Astrocyte (in vitro differentiated cells and primary cell): ENCODE data around the gene TRIM9. TPM values are rescaled to one million over a fixed set of nuclear protein-coding genes. Genes with fewer than 3 reads are reported as not detected.
A peak's percentile ranks its signal among the peaks of the same experiment; 100 is the strongest.

Experiments
- DNase-seq: peaks from one replicate; pipeline ENCODE4 v3.0.0-alpha.2; 2010; ENCODE audit warnings: low read depth
- FAIRE-seq: peaks from 2 replicates; lab custom pipeline; 2011; peaks lifted over from hg19 to GRCh38; lab: Jason Lieb, UNC
- H2AFZ ChIP-seq: 2 replicates; pipeline ENCODE4 v1.6.0; 2012; ENCODE audit warnings: low read depth, low read length, inconsistent platforms
- H3K27ac ChIP-seq: 2 replicates; pipeline ENCODE4 v1.5.1; 2011; ENCODE audit warnings: low read depth, low read length, inconsistent platforms
- H3K27me3 ChIP-seq: 2 replicates; pipeline ENCODE4 v1.6.0; 2011; ENCODE audit warnings: low read length, inconsistent platforms; ENCODE audit not compliant: insufficient read depth
- H3K36me3 ChIP-seq: 2 replicates; pipeline ENCODE4 v1.5.1; 2011; ENCODE audit warnings: low read length, inconsistent platforms; ENCODE audit not compliant: insufficient read depth
- H3K4me1 ChIP-seq: 2 replicates; pipeline ENCODE4 v1.5.1; 2011; ENCODE audit warnings: low read length, inconsistent platforms; ENCODE audit not compliant: insufficient read depth
- H3K4me2 ChIP-seq: 2 replicates; pipeline ENCODE4 v1.6.0; 2012; ENCODE audit warnings: low read length, inconsistent platforms
- H3K4me3 ChIP-seq: 2 replicates; pipeline ENCODE4 v1.5.1; 2011; ENCODE audit warnings: low read depth, mild to moderate bottlenecking, low read length, inconsistent platforms; ENCODE audit not compliant: insufficient read depth
- H3K79me2 ChIP-seq: 2 replicates; pipeline ENCODE4 v1.6.0; 2012; ENCODE audit warnings: mild to moderate bottlenecking, low read length, inconsistent platforms; ENCODE audit not compliant: insufficient read depth
- H3K9ac ChIP-seq: 2 replicates; pipeline ENCODE4 v1.6.0; 2012; ENCODE audit warnings: mild to moderate bottlenecking, low read length, inconsistent platforms
- H3K9me3 ChIP-seq: 2 replicates; pipeline ENCODE4 v1.5.1; 2012; ENCODE audit warnings: low read depth, mild to moderate bottlenecking, low read length, inconsistent platforms; ENCODE audit not compliant: insufficient read depth
- H4K20me1 ChIP-seq: 2 replicates; pipeline ENCODE4 v1.6.0; 2012; ENCODE audit warnings: low read length, inconsistent platforms; ENCODE audit not compliant: insufficient read depth
- H3K27ac Mint-ChIP-seq: one replicate; pipeline ENCODE4 v1.8.0; 2021; ENCODE audit warnings: mild to moderate bottlenecking, mixed read lengths; ENCODE audit not compliant: unreplicated experiment
- H3K27me3 Mint-ChIP-seq: one replicate; pipeline ENCODE4 v1.8.0; 2021; ENCODE audit warnings: low read depth, mixed read lengths; ENCODE audit not compliant: unreplicated experiment
- H3K36me3 Mint-ChIP-seq: one replicate; pipeline ENCODE4 v1.8.0; 2021; ENCODE audit warnings: low read depth, mixed read lengths; ENCODE audit not compliant: unreplicated experiment
- H3K4me1 Mint-ChIP-seq: one replicate; pipeline ENCODE4 v1.8.0; 2021; ENCODE audit warnings: low read depth, mixed read lengths; ENCODE audit not compliant: unreplicated experiment
- H3K4me3 Mint-ChIP-seq: one replicate; pipeline ENCODE4 v1.8.0; 2021; ENCODE audit warnings: mild to moderate bottlenecking, moderate library complexity, mixed read lengths; ENCODE audit not compliant: unreplicated experiment
- H3K9me3 Mint-ChIP-seq: one replicate; pipeline ENCODE4 v1.8.0; 2021; ENCODE audit warnings: mild to moderate bottlenecking, mixed read lengths; ENCODE audit not compliant: unreplicated experiment
- EZH2 ChIP-seq: IDR thresholded peaks from 2 replicates; pipeline ENCODE4 v1.6.1; 2012; ENCODE audit warnings: mild to moderate bottlenecking, low read length, inconsistent platforms; ENCODE audit not compliant: insufficient read depth
- total RNA-seq: library from RNA; stranded (reverse); gene quantifications from 2 replicates; pipeline ENCODE4 v1.2.1, GENCODE V29; 2021
- TF ChIP-seq, protein P1 (sequence below): IDR thresholded peaks from 2 replicates; pipeline ENCODE4 v1.5.1; 2011; ENCODE audit warnings: low read depth, mild to moderate bottlenecking, inconsistent platforms, low read length, moderate library complexity; ENCODE audit not compliant: insufficient read depth

The TRIM9 gene
- total RNA-seq, 1 donor from 2014 or later: 4.7 TPM

DNA sequence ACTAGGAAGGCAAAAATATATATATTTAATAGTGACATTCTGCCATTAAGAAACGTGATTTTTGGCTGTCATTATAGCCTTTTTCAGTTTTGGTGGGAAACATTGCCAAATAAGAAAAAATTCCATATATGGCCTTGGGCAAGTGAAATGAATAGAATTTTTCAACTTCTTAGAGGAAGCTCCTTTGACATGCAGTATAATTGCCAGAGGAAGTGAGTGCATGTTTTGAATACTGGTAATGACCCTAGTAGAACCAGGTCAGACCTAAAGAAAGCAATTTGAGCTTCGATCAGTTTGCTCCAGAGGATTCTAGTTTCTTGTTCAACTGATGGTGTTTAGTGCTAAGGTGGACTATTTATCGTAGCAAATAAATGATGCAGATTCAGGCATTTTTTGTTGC, 26.2 kb upstream of the TRIM9 start:
- H3K9ac ChIP-seq: no peak overlapping the region
- no peak overlapping the region for H3K4me3 ChIP-seq
- H3K4me1 Mint-ChIP-seq: peaks cover 38% of the 10 kb centered on the region
- no peaks in the 10 kb centered on the region for H3K4me1 ChIP-seq
- no peaks in the 10 kb centered on the region for H3K36me3 ChIP-seq
- no peak overlapping the region for H3K4me2 ChIP-seq
- H3K27ac Mint-ChIP-seq: no peak overlapping the region
- peaks cover 2% of the 10 kb centered on the region for H3K9me3 Mint-ChIP-seq
- no peaks in the 10 kb centered on the region for H3K79me2 ChIP-seq
- H3K27me3 ChIP-seq: no peaks in the 10 kb centered on the region
- TF ChIP-seq, protein P1, sequence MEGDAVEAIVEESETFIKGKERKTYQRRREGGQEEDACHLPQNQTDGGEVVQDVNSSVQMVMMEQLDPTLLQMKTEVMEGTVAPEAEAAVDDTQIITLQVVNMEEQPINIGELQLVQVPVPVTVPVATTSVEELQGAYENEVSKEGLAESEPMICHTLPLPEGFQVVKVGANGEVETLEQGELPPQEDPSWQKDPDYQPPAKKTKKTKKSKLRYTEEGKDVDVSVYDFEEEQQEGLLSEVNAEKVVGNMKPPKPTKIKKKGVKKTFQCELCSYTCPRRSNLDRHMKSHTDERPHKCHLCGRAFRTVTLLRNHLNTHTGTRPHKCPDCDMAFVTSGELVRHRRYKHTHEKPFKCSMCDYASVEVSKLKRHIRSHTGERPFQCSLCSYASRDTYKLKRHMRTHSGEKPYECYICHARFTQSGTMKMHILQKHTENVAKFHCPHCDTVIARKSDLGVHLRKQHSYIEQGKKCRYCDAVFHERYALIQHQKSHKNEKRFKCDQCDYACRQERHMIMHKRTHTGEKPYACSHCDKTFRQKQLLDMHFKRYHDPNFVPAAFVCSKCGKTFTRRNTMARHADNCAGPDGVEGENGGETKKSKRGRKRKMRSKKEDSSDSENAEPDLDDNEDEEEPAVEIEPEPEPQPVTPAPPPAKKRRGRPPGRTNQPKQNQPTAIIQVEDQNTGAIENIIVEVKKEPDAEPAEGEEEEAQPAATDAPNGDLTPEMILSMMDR: no peak
- H3K27ac ChIP-seq: no peak overlapping the region
- H3K9me3 ChIP-seq: no peaks in the 10 kb centered on the region
- no peaks in the 10 kb centered on the region for H4K20me1 ChIP-seq
- FAIRE-seq (no peak), DNase-seq (peak; percentile 4)
- H2AFZ ChIP-seq: no peak overlapping the region
- H3K27me3 Mint-ChIP-seq: no peaks in the 10 kb centered on the region
- no peak overlapping the region for H3K4me3 Mint-ChIP-seq
- H3K36me3 Mint-ChIP-seq: no peaks in the 10 kb centered on the region

DNA sequence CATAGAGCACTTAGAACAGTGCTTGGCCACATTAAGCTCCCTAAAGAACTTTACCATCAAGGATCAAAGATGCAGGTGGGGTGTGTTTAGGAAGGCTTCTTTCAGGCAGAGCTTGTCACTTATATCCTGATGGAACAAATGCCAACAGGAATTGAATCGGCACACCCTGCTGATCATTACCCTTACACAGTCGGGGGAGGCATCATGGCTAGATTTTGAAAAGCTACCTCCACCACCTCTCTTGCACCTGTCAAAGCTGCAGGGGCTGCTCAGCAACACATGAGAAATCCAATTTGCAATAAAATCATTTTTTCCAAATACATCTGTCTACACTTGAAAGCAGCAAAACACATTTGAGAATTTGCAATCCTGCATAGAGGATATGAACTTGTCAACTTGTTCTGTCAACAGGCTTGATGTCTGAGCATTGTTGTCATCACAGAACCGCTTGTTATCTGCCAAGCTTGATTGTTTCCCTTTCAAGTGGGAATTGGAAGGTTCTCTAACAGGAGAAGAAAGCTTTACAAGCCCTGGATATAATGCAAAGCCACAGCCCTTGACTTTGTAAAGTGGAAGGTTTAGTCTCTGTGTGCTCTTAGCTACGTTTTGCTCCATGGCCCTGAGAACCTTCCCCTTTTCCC, 24.6 kb upstream of the TRIM9 start:
- Histone ChIP-seq H3K9ac (no peak overlapping the region), H3K4me1 (no peaks in the 10 kb centered on the region), H2AFZ (no peak overlapping the region), H3K27me3 (no peaks in the 10 kb centered on the region), H3K36me3 (no peaks in the 10 kb centered on the region), H3K4me3 (no peak overlapping the region), H3K79me2 (no peaks in the 10 kb centered on the region), H3K4me2 (no peak overlapping the region), H3K27ac (no peak overlapping the region), H4K20me1 (no peaks in the 10 kb centered on the region), H3K9me3 (no peaks in the 10 kb centered on the region)
- no peaks in the 10 kb centered on the region for H3K36me3 Mint-ChIP-seq
- peaks cover 38% of the 10 kb centered on the region for H3K4me1 Mint-ChIP-seq
- H3K27ac Mint-ChIP-seq: no peak overlapping the region
- no peak for DNase-seq
- peak; percentile 41 for FAIRE-seq
- H3K27me3 Mint-ChIP-seq: no peaks in the 10 kb centered on the region
- TF ChIP-seq, protein P1: no peak
- no peak for TF ChIP-seq EZH2
- peak overlapping the region; percentile 18 for H3K4me3 Mint-ChIP-seq
- no peaks in the 10 kb centered on the region for H3K9me3 Mint-ChIP-seq

DNA sequence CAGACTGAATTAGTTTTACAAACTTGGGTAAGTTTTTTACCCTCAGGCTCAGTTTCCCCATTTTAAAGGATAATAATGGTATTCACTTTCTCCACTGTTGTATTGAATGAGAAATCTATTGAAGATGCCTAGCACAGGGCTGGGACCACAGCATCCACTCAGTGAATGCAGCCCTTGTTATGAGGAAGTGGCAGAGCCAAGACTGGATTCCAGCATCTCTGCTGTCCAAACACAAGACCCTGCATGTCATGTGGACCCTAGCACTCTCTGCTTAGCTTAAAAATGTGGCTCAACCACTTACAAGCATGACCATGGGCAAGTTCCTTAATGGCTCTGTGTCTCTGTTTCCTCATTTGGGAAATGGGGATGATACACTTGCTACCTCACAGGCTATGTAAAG, 24.1 kb upstream of the TRIM9 start:
- Histone ChIP-seq H4K20me1 (no peaks in the 10 kb centered on the region), H3K9ac (no peak overlapping the region), H3K9me3 (no peaks in the 10 kb centered on the region), H3K4me2 (no peak overlapping the region), H3K27ac (no peak overlapping the region), H3K4me1 (no peaks in the 10 kb centered on the region), H3K27me3 (no peaks in the 10 kb centered on the region), H2AFZ (no peak overlapping the region), H3K79me2 (no peaks in the 10 kb centered on the region), H3K36me3 (no peaks in the 10 kb centered on the region), H3K4me3 (no peak overlapping the region)
- Mint-ChIP-seq H3K4me3 (no peak overlapping the region), H3K27me3 (peaks cover 1% of the 10 kb centered on the region), H3K9me3 (no peaks in the 10 kb centered on the region), H3K36me3 (no peaks in the 10 kb centered on the region), H3K4me1 (peaks cover 38% of the 10 kb centered on the region), H3K27ac (no peak overlapping the region)
- TF ChIP-seq EZH2: no peak
- TF ChIP-seq, protein P1: no peak
- DNase-seq (no peak), FAIRE-seq (no peak)
